Right lobe of liver (tissue), 6 donors: ENCODE data around the gene TTC17. TPM values are rescaled to one million over a fixed set of nuclear protein-coding genes. Genes with fewer than 3 reads are reported as not detected.

Source experiments
- ATAC-seq, 4 donors: fragments of 200-7000 bp; cut with Tn5 transposase; one replicate each; pipeline ENCODE4 v1.9.1; 2020; ENCODE audit warnings: mild to moderate bottlenecking in 4 of 4, moderate library complexity in 4 of 4
- DNase-seq, 3 donors: peaks; one replicate each; pipeline ENCODE4 v3.0.0-alpha.2; 2020
- H3K27ac ChIP-seq, 3 donors: fragments of 200-600 bp; one replicate each; pipeline ENCODE4 v1.8.0; 2022
- H3K27me3 ChIP-seq, 2 donors: fragments of 200-600 bp; one replicate each; pipeline ENCODE4 v1.8.0; 2022
- H3K36me3 ChIP-seq, 4 donors: fragments of 200-600 bp; sonication (generic) in 1 of 4; one replicate each; pipeline versions ENCODE4 v1.5.1 to v1.8.0; 2017 to 2022; ENCODE audit warnings: control low read depth in 1 of 4
- H3K4me1 ChIP-seq, 4 donors: fragments of 200-600 bp; sonication (generic) in 1 of 4; one replicate each; pipeline versions ENCODE4 v1.5.1 to v1.8.0; 2017 to 2022; ENCODE audit warnings: control low read depth in 1 of 4
- H3K4me3 ChIP-seq, 3 donors: fragments of 200-600 bp; one replicate each; pipeline ENCODE4 v1.8.0; 2022
- H3K9me3 ChIP-seq, 4 donors: fragments of 200-600 bp; sonication (generic) in 1 of 4; one replicate each; pipeline versions ENCODE4 v1.5.1 to v1.8.0; 2017 to 2022; ENCODE audit warnings: control low read depth in 1 of 4
- CTCF ChIP-seq, 4 donors: fragments of 200-600 bp in 3 of 4; fragments of 450-650 bp in 1 of 4; IDR thresholded peaks; one replicate each; pipeline versions ENCODE4 v1.5.1 to v1.8.0; 2016 to 2022; ENCODE audit warnings: antibody characterized with exemption in 4 of 4, mild to moderate bottlenecking in 2 of 4
- POLR2A ChIP-seq: fragments of 450-650 bp; IDR thresholded peaks from one replicate; pipeline ENCODE4 v1.6.1; 2017; ENCODE audit warnings: antibody characterized with exemption, mild to moderate bottlenecking
- WGBS: methylation state at CpG from one replicate; pipeline ENCODE4 v1.1.6; 2018; ENCODE audit warnings: low coverage, low lambda C conversion rate; ENCODE audit not compliant: insufficient coverage; ENCODE audit errors: missing lambda C conversion rate; 5-methylcytosine and 5-hydroxymethylcytosine counted together
- intact Hi-C, 2 donors: fragments of 100-400 bp; cut with DNase I; formaldehyde crosslinking; loops; one replicate each; pipeline versions ENCODE4 v1.11.2 to v1.14.1; 2022
- total RNA-seq, 6 experiments: library from RNA; depleted of rRNA in 2 of 6; stranded (reverse); fragments of >200 nt in 2 of 6; fragmentation: NEBNext Ultra II Directional in 3 of 6; extraction: Animal tissue kit (Norgen Biotek cat#: 25700) in 3 of 6; gene quantifications; one replicate each; pipeline versions ENCODE4 v1.1.0 to v1.2.4, GENCODE V29; 2016 to 2023
- donor health status: DM: no; HTN: yes; CAD: no.
- donor health status: DM: no; HTN: no; CAD: no.
- donor health status: DM: no; HTN: no; CAD: no.
- donor health status: DM: no; HTN: yes; CAD: no.
- donor health status: DM: no; HTN: yes; CAD: no.

Gene TTC17
- total RNA-seq, 6 experiments from 2014 or later: 33.9 to 70.2 (median 48.5) TPM

GRCh38 chr11:43443811-43444210, 85.1 kb downstream of the TTC17 start:
- Histone ChIP-seq H3K4me1 (no peaks in the 10 kb centered on the region), H3K4me3 (no peak overlapping the region), H3K27ac (no peak overlapping the region), H3K36me3 (peaks cover 0 to 61% (median 28%) of the 10 kb centered on the region in 4 donors), H3K9me3 (no peaks in the 10 kb centered on the region), H3K27me3 (no peaks in the 10 kb centered on the region)
- intact Hi-C loops: no loop called here
- 87% methylated on average over 4 of the region's 4 CpGs for WGBS
- DNase-seq (no peak), ATAC-seq (no peak)
- no peak for TF ChIP-seq POLR2A
- TF ChIP-seq CTCF (IDR thresholded peaks at IDR 0.05): no peak

DNA sequence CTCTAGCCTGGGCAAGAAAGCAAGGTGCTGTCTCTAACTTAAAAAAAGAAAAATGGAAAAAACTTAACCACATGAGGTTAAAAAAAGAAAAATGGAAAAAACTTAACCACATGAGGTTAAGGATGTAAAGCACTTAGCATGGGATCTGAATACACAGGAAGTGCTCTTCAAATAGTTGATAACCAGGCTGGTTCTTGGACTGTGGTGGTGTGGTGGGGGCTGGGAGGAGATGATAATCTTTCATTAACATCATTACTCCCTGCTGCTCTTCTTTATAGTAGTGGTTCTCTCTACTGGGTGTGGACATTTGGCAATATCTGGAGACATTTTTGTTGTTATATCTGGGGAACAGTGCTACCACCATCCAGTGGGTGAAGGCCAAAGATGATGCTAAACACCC, 88.4 kb downstream of the TTC17 start:
- TF ChIP-seq POLR2A (no peak), CTCF (IDR thresholded peaks at IDR 0.05) (no peak)
- Histone ChIP-seq H3K4me1 (no peaks in the 10 kb centered on the region), H3K4me3 (no peak overlapping the region), H3K27ac (no peak overlapping the region), H3K36me3 (peaks cover 0 to 74% (median 42%) of the 10 kb centered on the region in 4 donors), H3K27me3 (no peaks in the 10 kb centered on the region), H3K9me3 (no peaks in the 10 kb centered on the region)
- ATAC-seq: no peak
- intact Hi-C loops: no loop called here
- DNase-seq: no peak

DNA sequence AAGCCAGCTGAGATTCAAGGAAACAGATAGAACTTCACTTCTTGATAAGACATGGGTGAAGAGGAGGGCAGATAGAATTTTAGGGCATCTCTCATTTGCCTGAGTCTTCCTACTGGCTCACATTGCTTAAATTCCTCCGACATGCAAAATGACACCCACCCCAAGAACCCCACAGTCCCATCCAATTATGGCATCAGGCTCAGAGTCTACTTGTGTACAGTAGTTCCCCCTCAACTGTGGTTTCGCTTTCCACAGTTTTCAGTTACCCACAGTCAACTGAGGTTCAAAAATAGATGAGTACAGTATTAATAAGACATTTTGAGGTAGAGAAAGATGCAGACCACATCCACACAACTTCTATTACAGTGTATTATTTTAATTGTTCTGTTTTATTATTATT, 99.8 kb downstream of the TTC17 start:
- TF ChIP-seq CTCF (IDR thresholded peaks at IDR 0.05): no peak
- H3K27me3 ChIP-seq: no peaks in the 10 kb centered on the region
- no peaks in the 10 kb centered on the region for H3K4me1 ChIP-seq
- intact Hi-C loops: no loop called here
- WGBS: 95% methylated on average over 2 of the region's 2 CpGs
- no peak overlapping the region for H3K4me3 ChIP-seq
- H3K9me3 ChIP-seq: no peaks in the 10 kb centered on the region
- peaks cover 0 to 42% (median under 1%) of the 10 kb centered on the region in 4 donors for H3K36me3 ChIP-seq
- no peak overlapping the region for H3K27ac ChIP-seq
- ATAC-seq: no peak
- DNase-seq: no peak

- DNase-seq: no peak
- H3K36me3 ChIP-seq: peaks cover 0 to 35% (median under 1%) of the 10 kb centered on the region in 4 donors
- no peak overlapping the region for H3K27ac ChIP-seq
- intact Hi-C loops: no loop called here
- no peak for ATAC-seq
- WGBS: 100% methylated on average over 1 of the region's 1 CpG
- TF ChIP-seq POLR2A: no peak
- TF ChIP-seq CTCF (IDR thresholded peaks at IDR 0.05): no peak
- H3K27me3 ChIP-seq: no peaks in the 10 kb centered on the region
- H3K4me1 ChIP-seq: no peaks in the 10 kb centered on the region
- H3K9me3 ChIP-seq: no peaks in the 10 kb centered on the region
- H3K4me3 ChIP-seq: no peak overlapping the region
Observed at GRCh38 chr11:43459246-43459645, 100.5 kb downstream of the TTC17 start.

- DNase-seq (no peak), ATAC-seq (peak in 2 of 4 donors; percentile 49 to 75)
- H3K27me3 ChIP-seq: no peaks in the 10 kb centered on the region
- peaks cover 0 to 31% (median 3%) of the 10 kb centered on the region in 4 donors for H3K36me3 ChIP-seq
- WGBS: 40% methylated on average over 1 of the region's 1 CpG
- no peaks in the 10 kb centered on the region for H3K9me3 ChIP-seq
- no peaks in the 10 kb centered on the region for H3K4me1 ChIP-seq
- TF ChIP-seq CTCF (IDR thresholded peaks at IDR 0.05): no peak
- no peak for TF ChIP-seq POLR2A
- intact Hi-C loops: no loop called here
- H3K4me3 ChIP-seq: no peak overlapping the region
- H3K27ac ChIP-seq: no peak overlapping the region
Observed at GRCh38 chr11:43462359-43462758, 103.6 kb downstream of the TTC17 start.
